Cardiac fibroblast (primary cell): ENCODE measurements around the gene CHRM4.

Experiments used
- DNase-seq, 2 donors: peaks; one replicate each; pipeline versions ENCODE4 v3.0.0 to v3.0.0-alpha.2; 2010; ENCODE audit warnings: low read depth in 2 of 2
- H3K4me3 ChIP-seq, 2 donors: replicated peaks in 1 of 2; 1 replicate in 1 of 2; 2 replicates in 1 of 2; pipeline ENCODE4 v1.5.1; 2011; ENCODE audit warnings: low read depth in 2 of 2, low read length in 2 of 2, mild to moderate bottlenecking in 2 of 2, moderate library complexity in 1 of 2
- CTCF ChIP-seq: IDR thresholded peaks from one replicate; pipeline ENCODE4 v1.5.1; 2011; ENCODE audit warnings: low read depth, mild to moderate bottlenecking, low read length, inconsistent platforms

The CHRM4 gene

DNA sequence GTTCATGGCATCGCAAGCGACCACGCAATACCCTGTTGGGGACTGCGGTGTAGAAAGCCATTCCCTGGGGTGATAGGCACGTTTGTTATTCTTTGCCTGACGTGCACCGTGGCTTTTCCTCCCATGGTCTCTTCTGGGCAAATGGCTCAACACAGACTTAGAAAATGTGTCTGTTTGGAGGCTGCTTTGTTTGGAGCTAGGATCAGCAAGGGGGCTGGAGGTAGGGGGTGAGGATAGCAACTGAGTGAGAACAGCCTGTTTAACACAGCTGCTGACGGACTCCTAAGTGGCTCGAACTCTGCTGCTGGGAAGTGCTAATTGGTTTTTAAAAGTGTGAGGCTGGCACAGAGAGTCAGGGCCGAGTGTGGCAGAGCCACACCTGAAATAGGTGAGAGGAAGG, 16.1 kb upstream of the CHRM4 start:
- DNase-seq, result no peak
- H3K4me3 ChIP-seq, result no peak overlapping the region
- TF ChIP-seq CTCF, result no peak

- TF ChIP-seq CTCF, result no peak
- DNase-seq, result peak in 1 of 2 donors; percentile 18
- no peak overlapping the region for H3K4me3 ChIP-seq
Observed at GRCh38 chr11:46404476-46405017, 13.0 kb upstream of the CHRM4 start.

GRCh38 chr11:46402957-46403902, 11.7 kb upstream of the CHRM4 start:
- no peak for TF ChIP-seq CTCF
- no peak for DNase-seq
- no peak overlapping the region for H3K4me3 ChIP-seq

- no peak for TF ChIP-seq CTCF
- DNase-seq, result no peak
- no peak overlapping the region for H3K4me3 ChIP-seq
Observed at GRCh38 chr11:46397526-46397925, 6.0 kb upstream of the CHRM4 start.

- DNase-seq, result no peak
- no peak overlapping the region for H3K4me3 ChIP-seq
- no peak for TF ChIP-seq CTCF
Observed at GRCh38 chr11:46393759-46394158, 2.2 kb upstream of the CHRM4 start.

DNA sequence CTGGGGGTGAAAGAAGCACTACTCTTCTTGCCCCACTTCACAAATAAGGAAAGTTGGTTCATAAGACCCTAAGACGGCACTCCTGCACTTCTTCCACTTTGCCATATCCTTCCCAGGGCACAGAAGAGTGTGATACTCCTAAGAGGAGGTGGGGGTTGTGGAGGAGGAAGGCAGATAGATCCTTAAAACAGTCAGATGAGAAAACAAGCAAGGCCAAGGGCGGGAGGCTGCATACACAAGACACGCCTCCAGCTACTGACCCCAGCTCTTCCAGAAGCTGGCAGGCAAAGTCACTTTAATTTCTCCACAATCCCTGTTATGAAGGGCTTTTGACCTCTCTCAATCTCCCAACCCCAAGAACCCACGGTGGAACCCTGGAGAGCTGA, 1.6 kb upstream of the CHRM4 start:
- no peak overlapping the region for H3K4me3 ChIP-seq
- DNase-seq, result no peak
- TF ChIP-seq CTCF, result no peak
